NOMO-1 (cell line): Measurements from ENCODE around the gene ARID1B.

ENCODE experiments used
- DNase-seq, 2 experiments: peaks; one replicate each; lab custom pipeline; 2025; ENCODE audit not compliant: unreplicated experiment in 2 of 2; lab: John Stamatoyannopoulos, UW

The ARID1B gene

DNA sequence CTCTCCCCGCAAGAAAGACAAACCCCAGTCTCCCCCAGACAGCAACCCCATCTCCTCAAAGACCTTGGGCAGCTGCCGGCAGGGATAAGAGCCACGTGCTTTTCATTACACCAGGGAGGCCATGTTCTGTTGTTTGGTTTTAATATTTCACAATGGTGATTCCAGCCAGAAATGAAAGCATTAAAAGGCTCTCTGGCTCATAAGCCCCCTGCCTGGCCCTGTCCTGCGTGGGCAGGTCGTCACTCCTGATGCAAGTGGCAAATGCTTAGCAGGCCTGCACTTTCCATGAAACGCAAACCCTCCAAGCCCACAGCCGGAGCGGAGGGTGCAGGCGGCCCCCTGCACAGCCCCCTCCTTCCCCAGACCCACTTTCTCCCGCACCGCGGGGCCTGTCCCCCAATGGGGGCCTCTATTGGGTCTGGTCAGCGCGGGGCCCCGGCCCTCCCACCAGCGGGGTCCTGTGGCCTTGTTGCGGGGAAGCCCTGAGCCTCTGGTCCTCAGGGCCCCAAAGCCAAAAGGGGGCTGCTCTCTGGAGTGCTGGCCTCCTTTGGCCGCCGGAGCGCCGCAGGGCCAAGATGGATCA lies 469.0 kb downstream of the ARID1B start:
- no peak for DNase-seq

- no peak for DNase-seq
Measured at GRCh38 chr6:157246771-157247484, 469.8 kb downstream of the ARID1B start.

- DNase-seq, result no peak
Measured at GRCh38 chr6:157248264-157248663, 471.1 kb downstream of the ARID1B start.

DNA sequence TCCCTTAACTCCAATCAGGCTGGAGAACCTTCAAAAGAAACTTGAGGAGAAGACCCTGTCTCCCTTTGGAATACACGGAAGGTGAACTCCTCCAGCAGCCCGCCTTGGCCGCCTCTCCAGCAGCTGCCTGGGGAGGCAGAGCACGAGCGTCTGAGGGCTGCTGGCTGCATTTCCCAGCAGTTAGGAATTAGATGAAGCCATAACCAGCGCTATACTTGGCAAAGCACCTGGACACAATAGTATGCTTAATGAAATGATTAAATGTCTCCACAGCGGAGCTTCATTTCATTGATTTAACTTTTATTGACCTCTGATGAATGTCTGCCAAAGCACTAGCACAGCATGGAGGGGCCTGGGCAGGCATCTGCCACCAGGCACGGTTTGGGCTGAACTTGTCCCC lies 472.6 kb downstream of the ARID1B start:
- no peak for DNase-seq

DNA sequence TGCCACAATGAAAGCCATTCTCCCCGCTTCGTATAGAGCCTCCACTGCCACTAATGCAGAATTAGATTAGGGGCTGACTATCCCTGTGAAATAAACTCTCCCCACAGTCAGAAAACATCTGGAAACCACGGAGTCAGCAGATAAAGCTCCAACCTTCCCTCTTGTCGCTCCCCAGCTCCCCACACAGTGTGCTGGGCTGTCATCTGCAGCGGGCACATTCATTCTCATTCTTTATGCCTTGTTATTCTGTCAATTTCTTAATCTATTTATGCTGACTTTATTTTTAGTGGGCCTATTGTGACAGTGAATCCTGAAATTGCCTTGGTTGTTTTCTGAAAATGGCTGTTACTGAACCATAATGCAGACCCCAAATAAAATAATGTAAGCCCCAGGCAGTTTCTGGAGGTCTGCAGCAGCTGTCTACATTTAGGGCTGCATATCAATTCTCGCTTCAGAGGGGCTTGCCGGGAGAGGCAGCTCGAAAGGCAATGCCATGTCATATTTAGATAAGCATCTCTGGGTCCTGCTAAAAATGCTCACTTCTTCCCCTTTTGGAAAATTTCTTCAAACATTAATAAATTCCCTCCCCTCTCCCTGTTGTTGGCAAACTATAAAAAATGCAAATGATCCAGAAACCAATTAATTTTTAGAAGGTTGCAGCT lies 474.5 kb downstream of the ARID1B start:
- DNase-seq, result no peak

DNA sequence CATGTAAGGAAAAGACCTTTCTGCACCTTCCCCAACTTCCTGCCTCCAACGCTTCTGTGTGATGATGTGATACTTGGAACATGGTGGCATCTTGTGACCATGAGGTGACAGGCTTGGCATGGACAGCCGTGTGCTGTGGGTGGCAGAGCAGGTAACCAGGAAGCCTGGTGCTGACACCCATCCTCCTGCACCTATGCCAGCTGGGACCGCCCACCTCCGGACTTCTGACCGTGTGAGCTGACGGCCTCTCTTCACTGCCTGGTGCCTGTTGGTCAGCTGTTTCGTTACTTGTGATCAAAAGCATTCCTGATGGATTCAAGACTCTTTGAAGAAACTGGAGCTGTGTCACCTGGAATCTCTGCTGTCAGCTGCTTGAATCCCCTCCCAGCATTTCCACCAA lies 475.8 kb downstream of the ARID1B start:
- DNase-seq, result no peak

GRCh38 chr6:157253699-157254098 lies 476.5 kb downstream of the ARID1B start:
- no peak for DNase-seq

DNA sequence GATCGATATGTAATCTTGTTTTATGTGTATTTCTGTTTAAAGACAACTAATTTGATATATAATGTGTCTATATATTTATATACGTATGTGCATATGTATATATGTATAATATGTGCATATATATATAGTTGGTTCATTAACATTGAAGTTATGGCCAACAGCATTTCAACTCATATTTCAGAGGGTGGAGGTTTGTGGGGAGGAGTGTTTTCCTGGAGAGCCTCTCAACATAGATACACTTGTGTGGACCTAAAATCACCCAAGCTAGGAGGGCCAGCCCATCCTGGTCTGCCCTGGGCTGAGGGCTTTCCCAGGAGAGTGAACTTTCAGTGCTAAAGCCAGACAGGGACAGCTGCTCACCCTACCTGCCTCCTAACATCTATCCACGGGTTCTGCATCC lies 477.4 kb downstream of the ARID1B start:
- no peak for DNase-seq

DNA sequence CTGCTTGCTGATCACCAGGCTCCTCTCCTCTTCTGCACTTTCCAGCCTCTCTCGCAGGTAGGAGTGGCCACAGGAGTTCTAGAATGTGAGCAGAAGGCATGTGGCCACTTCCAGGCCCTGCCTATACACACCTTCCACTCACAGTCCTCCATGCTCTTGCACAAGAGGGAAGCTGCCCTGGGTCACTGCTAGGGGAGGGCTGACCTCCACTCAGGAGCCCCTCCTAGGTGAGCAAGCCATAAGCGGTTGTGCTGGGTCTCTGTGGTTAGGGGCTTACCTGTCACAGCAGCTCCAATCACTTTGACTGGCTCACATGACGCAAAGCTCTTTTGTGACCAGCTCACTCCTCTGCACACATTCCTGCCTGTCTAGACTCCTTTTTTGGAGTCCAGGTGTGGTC lies 477.9 kb downstream of the ARID1B start:
- no peak for DNase-seq

- no peak for DNase-seq
Measured at GRCh38 chr6:157258878-157259277, 481.7 kb downstream of the ARID1B start.

DNA sequence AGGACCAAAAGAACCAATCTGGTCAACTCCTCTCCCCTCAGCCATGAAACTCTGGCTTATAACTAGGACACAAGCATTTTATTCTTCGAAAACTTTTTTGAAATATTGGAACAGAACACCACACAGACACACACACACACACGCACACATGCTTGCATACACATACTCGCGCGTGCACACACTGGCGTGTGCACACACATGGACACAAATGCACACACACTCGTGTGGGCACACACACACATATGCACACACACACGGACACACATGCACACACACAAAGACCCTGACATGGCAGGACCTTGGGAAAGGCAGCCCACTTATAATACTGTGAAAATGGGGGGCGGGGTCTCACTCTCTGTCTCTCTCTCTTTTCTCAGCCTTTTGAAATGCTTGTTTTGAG lies 482.3 kb downstream of the ARID1B start:
- no peak for DNase-seq
